ENCODE measurements around the gene RNF19B.

Gene RNF19B

GRCh38 chr1:32900371-32900955 lies 64.1 kb downstream of the RNF19B start:
- DNase-seq (ENCODE audit: low read depth) = no peak

DNA sequence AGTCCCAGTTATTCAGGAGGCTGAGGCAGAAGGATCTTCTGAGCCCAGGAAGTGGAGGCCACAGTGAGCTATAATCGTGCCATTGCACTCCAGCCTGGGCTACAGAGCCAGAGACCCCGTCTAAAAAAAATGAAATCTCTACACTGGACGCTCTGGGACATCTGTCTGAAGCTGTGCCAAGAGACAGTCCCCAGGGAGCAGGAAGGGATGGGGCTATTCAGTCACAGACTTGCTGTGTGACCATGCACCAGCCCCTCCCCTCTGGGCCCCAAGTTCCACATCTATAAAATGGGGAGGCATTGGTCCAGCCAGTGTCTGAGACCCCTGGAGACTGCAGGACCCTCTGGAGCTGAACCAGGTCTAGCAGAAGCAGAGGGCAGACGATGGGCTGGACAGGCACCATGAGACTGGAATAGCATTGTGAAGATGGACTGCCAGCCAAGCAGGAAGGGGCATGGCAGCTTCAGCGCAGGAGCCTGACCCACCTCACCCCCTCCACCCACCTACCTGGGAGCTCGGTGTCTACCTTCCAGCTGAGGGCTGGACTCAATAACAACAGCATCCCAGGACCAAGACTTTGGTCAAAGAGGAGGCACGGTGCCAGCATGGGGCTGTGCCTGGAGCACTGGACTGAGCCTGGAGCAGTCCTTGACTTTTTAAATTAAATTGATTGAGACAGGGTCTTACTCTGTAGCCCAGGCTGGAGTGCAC lies 64.9 kb downstream of the RNF19B start:
- no peak for DNase-seq (ENCODE audit: low read depth)

DNA sequence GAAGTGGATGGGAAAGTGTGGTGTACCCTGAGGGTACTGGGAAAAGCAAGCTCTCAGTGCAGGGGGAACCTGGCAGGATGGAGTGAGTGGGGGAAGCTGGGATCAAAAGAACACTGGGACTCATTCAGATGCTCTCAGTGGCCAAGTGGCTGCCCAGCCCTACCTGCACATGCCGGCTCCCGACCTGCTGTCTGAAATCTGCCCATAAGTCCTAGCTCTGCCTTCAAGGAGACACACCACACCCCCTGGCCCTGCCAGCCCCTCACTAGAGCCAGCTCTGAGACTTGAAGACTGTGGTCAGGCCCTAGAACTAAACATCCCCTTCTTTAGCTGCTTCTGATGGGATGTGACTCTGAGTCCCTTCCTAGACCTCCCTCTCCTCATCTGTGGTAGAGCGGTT lies 65.7 kb downstream of the RNF19B start:
- DNase-seq (ENCODE audit: low read depth) = no peak

- no peak for DNase-seq (ENCODE audit: low read depth)
Measured at GRCh38 chr1:32898056-32898455, 66.6 kb downstream of the RNF19B start.

GRCh38 chr1:32897082-32898049 lies 67.2 kb downstream of the RNF19B start:
- no peak for DNase-seq (ENCODE audit: low read depth)

DNA sequence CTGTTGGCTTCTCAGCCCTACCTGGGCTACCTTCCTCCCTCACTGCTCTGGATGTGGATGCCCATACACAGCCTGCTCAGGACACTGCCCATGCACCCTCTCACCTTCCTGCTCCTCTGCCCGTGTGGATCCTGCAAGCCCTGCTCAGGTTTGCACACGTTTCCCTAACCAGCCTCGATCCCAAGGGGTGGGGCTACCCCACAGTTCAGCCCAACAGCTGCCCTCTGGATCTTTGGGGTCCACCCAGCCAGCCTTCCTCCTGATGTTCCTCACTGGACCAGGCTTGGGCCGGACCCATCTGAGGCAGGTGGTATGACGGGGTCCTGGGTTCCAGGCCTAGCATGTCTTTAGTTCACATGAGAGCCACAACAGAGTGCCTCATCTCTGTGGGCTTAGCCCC lies 68.2 kb downstream of the RNF19B start:
- no peak for DNase-seq (ENCODE audit: low read depth)

- no peak for DNase-seq (ENCODE audit: low read depth)
Measured at GRCh38 chr1:32895325-32896215, 69.0 kb downstream of the RNF19B start.

- no peak for DNase-seq (ENCODE audit: low read depth)
Measured at GRCh38 chr1:32894681-32895080, 69.9 kb downstream of the RNF19B start.

DNA sequence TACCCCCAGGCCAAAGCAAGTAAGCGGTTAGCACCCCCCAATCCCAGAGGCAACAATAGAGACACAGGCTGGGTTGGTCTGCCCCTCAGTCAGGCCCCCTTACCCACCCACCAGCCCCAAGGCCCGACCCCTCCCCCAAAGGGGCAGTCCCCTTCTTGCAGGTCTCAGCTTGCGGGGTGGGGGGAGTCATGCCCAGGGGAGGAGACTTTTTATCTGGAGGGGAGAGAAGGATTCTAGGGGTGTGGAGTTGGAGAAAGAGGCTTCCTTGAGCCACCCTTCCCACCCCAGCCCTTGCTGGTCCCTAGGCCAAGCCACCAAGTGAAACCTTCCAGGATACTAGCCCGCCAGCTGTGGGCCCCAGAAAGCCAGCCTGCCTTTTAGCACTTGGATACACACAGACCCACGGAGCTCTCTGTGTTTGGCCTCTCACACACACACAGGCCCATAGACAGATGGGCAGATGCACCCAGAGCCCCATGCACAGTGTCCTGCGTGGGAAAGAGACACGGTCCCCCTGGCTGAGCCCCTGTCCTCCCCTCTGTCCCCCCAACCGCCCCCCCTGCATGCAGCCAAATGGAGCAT lies 70.5 kb downstream of the RNF19B start:
- no peak for DNase-seq (ENCODE audit: low read depth)

DNA sequence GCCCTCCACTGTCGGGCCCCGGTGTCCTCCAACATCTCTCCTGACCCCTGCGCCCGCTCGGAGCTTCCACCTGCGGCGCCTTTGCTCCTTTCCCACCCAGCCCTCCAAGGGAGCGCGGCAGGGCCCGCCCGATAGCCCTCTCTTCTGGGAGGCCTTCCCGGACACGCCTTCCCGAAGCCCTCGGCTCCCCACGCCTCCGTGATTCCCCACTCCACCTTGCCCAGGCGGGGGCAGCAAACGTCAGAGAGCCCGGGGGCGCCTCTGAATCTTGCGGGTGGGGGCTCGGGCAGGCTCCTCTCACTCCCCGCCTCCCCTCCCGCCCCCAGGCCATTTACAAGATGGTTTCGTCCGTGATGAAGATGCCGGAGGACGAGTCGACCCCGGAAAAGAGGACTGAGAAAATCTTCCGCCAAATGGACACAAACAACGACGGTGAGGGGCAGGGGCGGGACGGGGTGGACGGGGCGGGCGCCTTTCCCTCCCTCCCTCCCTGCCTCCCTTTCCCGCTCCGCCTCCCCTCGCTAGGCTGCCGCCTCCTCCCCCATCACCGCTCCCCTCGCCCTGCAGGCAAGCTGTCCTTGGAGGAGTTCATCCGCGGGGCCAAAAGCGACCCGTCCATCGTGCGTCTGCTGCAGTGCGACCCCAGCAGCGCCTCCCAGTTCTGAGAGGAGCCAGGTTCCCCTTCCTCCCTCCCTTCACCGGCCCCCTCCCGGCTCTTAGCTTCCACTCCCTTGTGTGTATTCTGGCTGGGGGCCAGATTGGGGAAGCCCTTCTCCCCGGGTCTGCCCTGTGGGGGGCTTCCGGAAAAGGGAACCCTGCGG lies 71.2 kb downstream of the RNF19B start:
- no peak for DNase-seq (ENCODE audit: low read depth)

DNA sequence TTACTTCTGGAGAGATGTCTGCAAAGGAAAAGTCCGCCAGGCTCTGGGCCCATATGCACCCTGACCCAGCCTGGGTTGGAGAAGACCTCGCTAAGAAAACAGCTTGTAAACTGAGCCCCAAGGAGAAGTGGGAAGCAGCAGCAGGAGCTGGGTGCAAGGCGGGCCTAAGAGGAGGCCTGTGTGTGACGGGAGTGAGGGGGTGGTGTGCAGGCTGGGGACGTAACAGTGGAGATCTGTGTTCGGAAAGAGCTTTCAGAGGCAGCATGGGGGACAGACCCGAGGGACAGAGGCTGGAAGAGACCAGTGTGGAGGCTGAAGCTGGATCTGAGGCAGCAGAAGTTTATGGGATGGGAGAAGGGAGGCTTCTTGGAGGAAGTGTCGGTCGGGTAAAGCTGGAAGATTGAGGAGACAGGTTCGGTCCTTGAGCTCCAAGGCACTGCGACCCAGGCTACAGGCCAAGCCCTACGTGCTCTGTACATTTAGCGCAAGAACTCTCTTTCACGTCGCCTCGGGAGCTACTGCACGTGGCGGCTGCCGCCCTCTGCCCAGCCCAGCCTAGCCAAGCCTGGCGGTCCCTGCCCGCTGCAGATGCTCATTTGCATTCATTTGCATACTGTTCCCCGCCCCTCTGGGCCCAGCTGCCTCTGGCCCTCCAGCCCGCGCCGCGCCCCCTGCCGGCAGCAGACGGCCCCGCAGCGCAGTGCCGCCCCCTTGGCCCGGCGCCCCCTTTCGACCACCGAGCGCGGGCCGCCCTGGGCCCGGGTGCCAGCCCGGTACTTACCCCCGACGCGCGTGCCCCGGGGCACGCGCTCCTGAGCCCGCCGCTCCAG lies 72.0 kb downstream of the RNF19B start:
- no peak for DNase-seq (ENCODE audit: low read depth)

DNA sequence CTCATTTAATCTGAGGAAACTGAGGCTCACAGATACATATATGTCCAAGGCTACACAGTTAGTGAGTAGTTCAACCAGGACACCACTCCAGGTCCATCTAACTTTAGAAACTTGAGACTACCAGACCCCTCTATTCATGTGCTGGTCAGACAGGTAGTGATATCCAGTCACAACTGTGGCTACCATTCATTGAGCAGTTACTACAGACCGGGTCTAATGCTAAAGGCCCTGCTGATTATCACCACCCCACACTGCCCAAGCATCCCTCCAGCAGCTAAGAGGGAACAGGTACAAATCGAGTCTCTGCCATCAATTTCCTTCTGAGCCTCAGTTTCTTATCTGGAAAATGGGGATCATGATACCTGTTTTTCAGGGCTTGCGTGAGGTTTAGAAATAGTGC lies 73.0 kb downstream of the RNF19B start:
- DNase-seq (ENCODE audit: low read depth) = no peak

- DNase-seq (ENCODE audit: low read depth) = no peak
Measured at GRCh38 chr1:32891241-32891570, 73.4 kb downstream of the RNF19B start.

DNA sequence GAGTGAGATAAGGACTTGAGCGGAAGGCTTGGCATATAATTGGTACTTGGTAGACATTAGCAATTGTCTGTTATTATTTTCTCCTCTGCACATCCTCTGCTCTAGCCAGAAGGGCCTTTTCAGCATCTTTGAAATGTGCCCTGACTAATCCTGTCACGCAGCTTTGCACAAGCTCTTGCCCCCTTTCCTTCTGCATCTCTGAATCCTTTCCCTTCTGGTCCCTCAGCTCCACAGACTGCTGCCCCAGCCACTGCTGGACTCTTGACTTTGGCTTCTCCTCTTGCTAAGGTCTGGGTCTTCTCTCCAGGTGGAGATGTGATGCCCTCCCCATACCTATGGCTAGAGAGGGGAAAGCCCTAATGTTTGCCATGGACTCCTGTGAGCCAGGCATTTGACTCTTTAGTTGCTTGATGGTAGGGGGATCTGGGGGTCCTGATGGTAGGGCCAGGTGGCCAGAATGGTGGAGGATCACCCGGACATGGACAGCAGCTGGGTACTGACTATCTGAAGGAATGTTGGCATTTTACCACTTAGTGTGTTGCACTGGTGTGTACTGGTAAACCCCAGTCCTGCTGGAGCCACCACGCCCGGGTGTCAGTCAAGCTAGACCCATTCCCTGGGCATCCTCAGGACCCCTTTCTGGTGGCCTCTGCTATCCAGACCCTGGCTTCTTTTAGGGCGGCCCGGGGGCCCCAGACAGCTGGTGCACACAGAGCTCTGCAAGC lies 73.9 kb downstream of the RNF19B start:
- DNase-seq (ENCODE audit: low read depth) = no peak

DNA sequence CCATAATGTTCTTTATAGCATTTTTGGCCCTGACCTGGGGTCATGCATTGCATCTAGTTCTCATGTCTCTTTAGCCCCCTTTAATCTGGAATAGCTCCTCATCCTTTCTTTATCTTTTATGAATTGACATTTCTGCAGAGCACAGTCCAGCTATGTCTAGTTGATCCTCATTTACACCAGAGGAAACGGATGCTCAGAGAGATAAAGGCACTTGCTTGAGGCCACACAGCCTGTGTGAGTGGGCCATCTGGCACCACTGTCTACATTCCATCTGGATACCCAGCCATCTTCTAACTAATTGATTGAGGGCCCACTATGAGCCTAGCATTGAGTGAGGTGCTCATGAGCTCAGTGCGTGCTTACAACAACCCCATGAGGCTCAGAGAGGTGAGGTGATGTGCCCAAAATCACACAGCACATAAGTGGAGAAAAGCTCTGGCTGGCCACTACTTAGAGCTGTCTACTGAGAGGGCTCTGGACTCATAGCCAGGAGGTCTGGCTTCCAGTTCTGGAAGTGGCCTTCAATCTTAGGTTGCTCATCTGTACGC lies 74.8 kb downstream of the RNF19B start:
- no peak for DNase-seq (ENCODE audit: low read depth)

DNA sequence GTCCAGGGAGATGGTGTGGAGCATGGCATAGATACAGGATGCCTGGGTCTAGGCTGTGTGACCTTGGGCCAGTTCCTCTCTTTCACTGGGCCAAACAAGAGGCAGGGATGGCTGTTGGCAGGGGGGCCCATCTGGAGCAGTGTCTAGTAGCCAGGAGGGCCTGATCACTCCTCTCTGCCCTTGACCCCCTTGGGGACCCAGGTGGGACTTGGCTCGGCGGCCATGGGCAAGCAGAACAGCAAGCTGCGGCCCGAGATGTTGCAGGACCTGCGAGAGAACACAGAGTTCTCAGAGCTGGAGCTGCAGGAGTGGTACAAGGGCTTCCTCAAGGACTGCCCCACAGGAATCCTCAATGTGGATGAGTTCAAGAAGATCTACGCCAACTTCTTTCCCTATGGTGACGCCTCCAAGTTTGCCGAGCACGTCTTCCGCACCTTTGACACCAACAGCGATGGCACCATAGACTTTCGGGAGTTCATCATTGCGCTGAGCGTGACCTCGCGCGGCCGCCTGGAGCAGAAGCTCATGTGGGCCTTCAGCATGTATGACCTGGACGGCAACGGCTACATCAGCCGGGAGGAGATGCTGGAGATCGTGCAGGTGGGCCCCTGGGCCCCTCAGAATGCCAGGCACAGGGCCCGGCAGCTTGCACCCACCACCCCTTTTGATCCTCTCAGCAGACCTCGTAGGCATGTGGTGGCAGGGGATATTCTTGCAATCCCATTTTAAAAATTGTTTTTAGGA lies 75.8 kb downstream of the RNF19B start:
- no peak for DNase-seq (ENCODE audit: low read depth)

DNA sequence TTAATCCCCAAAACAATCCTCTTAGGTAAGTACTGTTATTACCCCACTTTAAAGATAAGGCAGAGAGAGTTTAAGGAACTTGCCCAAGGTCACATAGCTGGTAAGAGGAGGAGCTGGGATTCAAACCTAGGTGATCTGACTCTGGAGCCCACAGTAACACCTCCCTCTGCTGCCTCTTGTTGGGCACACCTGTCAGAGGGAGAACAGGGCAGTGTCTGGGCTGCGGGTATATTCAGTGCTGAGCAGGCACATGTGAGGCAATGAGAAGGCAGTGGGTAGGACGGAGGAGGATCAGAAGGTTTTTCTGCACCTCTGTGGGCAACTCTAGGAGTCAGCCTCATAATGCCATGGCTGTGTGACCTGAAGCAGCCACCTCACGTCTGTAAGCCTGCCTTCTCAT lies 76.5 kb downstream of the RNF19B start:
- no peak for DNase-seq (ENCODE audit: low read depth)

- DNase-seq (ENCODE audit: low read depth) = no peak
Measured at GRCh38 chr1:32887623-32888022, 77.0 kb downstream of the RNF19B start.
